Ecto neural progenitor cell (in vitro differentiated cells): ENCODE data around the gene MAN1A1.

ENCODE experiments used
- DNase-seq: peaks from one replicate; pipeline ENCODE4 v3.0.0-alpha.2; 2018; ENCODE audit warnings: low spot score

MAN1A1 gene

DNA sequence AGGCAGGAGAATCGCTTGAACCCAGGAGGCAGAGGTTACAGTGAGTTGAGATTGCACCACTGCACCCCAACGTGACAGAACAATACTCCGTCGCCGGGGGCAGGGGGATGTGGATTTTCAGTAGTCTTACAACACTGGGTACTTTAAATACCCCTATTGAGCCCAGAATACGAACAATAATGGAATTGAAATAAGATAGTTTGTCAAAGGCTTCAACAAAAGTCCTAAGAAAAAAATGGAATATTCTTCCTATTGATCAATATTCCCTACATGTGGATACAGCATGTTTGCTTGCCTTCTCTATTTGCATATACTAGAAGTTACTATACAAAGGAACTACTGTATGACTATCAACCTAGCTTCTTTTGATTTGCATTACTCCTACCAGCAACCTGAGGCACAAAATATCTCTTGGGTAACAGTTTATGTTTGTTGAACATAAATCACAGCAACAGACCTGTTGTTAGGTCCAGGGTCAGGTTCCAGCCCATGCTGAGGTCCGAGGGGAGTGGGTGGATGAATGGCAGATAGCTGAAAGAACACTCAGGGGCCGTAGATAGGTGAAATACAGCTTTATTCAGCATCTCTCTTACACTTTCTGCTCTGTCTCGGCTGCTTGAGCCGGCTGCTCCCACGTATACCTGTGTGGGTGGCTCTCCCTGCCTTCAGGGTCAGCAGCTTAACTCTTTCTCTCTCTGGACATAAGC, 23.8 kb downstream of the MAN1A1 start:
- no peak for DNase-seq

GRCh38 chr6:119324718-119325117, 24.8 kb downstream of the MAN1A1 start:
- DNase-seq: no peak

DNA sequence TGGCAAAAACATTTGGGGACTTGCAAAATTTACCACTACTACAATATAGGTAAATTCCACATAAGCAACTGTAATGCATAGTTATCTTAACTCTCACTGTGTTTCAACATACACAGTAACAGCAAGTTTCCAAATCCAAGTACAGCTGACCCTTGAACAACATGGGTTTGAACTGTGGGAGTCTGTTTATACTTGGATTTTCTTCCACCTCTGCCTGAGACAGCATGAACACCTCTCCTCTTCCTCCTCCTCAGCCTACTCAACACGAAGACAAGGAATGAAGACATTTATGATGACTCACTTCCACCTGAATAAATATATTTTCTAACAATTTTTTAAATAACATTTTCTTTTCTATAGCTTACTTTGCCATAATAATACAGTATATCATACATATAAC, 25.6 kb downstream of the MAN1A1 start:
- no peak for DNase-seq

GRCh38 chr6:119323478-119323877, 26.1 kb downstream of the MAN1A1 start:
- DNase-seq: no peak

DNA sequence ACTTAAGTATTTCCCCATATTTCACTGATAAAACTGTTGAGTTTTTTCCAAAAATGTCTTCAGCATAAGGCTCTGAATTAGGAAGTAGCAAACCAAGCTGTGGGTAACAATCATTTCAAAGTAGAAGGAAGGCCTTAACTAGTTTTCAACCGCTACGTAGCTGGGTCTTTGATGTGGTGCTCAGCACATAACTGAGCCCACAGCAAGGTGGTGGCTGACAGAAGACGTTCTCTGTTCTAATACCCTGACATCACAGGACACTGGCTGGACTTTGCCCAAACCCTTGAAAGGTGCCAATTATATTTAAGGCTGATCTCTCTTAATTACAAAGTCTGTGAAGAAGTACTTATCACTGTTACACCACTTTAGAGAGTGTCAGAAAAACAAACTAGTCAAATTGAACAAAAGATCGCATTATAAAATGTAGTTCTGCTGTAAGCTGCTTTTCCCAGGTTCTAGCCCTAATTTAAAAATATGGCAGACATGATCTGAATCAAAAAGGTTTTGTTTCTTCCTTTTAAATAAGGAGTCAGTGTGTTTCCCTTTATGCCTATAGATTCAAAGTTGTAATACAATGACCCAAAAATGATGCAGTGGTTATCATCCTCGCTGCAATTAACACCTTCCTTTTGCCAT, 26.7 kb downstream of the MAN1A1 start:
- no peak for DNase-seq

DNA sequence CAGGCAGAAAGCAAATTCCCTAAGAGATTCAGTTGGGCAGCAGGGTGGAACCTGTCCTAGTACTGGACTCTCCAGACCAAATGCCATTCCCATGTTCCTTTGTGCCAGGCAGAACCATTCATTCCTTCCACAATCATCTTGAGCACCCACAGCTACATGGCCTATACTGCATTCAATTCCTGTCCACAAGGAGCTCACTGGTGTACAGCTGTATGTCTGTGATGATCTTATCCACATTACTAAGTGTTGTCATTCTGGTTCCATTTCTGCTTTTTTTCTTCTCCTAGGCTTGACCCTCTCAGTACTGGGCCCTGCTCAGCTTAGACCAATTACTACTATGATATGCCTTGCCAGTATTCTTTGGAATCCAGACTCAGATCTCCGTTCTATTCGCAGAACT, 27.5 kb downstream of the MAN1A1 start:
- DNase-seq: no peak

- no peak for DNase-seq
Measured at GRCh38 chr6:119319694-119320093, 29.9 kb downstream of the MAN1A1 start.

DNA sequence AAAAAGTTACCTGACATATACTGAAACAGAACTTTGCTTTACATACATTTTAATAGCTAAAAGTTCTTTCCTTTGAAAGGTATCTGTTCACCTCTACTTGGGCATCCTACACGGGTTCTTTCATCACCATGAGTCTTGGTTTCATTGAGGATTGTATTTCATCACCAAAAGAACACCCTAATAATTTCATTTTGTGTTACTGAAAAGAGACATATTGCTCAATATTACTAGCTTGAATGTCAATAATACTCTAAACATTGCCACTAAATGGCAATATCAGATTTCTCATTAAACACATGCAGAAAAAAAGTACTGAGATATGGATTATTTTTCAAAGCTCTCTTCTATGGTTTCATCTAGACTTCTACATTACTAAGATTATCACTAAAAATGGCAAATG, 30.8 kb downstream of the MAN1A1 start:
- no peak for DNase-seq

DNA sequence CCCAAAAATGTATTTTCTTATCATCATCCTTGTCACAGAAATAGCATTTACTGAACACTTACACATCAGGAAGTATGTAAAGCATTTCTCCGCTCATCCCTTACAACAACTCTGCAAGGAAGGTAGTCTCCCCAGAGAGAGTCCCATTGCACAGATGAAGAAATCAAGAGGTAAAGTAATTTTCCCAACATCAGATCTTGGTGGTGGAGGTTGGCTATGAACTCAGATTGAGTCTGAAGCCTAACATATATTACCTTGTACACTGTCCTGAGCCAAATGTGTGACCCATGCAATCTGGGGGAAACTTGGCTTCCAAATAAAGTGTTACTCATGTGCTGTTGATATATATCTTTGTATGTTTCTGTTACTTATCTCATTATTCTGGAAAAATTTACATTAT, 31.4 kb downstream of the MAN1A1 start:
- no peak for DNase-seq

DNA sequence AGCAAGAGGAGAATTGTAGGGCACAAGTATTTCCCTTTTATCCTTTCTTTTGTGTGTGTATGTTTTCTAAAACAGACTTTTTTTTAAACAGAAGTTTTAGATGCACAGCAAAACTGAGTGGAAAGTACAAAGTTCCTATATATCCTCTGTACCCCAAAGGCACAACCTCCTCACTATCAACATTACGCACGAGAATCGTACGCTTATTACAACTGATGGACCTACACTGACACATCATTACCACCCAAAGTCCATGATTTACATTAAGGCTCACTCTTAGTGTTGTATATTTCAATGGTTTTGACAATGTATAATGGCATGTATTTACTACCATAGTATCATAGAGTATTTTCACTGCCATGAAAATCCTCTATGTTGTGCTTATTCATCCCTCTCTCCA, 32.6 kb downstream of the MAN1A1 start:
- DNase-seq: no peak

DNA sequence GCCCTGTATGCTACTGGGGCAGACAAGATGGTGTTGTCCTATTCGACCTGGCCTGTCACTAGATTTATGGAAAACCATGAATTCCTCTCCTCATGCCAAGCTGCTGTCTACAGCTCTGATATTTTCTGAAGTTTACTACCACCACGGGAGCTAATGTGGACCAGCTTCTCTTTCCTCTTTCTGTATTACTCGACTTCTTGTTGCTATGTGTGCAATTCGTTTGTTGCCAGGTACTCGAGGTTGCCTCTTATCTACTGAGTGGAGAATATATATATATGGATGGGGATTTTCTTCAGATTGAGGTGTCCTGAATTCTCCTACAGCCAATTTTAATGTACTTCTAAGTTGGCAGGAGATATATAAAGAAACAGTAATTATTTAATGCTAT, 34.7 kb downstream of the MAN1A1 start:
- no peak for DNase-seq

DNA sequence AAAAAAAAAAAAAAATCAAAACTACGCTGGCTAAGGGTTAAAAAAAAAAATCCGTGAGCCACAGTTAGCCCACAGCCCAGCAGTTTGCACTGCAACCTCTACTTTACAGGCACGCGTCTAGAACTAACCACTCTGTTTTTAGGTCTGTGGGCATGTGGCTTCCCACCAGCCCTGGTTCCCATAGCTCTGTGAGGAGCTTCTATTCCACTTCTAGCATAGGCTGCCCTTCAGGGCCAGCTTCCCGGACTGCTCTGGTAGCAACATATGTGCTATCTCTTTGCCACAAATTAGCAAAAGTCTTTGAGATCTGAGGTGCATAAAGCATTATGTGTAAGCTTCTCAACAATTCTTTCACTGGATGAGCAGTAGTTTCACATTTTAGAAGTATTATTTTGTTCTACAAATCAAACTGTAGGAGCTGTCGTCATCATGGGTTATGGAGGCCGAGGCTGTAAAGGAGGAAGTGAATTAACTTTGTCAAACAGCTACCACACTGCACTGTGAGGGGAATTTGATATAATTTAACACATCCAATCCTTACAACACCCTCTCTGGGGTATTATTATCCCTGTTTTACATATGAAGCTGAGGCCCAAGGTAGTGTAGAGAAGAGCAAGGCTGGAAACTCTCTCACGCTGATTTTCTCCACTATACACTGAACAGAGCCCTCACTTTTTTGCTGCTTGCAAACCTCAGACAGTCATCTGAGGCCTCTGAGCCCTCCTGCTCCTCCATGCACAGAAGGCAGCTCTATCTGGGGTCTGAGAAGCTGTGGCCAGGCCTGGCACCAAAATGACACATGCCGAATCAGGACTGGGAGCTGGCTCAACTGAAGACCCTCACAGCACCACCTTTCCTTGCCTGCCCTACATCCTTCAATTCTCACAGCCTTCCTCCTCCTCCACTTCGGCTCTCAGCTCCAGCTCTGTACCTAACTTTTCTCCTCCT, 35.4 kb downstream of the MAN1A1 start:
- no peak for DNase-seq

- DNase-seq: no peak
Measured at GRCh38 chr6:119312875-119313338, 36.7 kb downstream of the MAN1A1 start.

DNA sequence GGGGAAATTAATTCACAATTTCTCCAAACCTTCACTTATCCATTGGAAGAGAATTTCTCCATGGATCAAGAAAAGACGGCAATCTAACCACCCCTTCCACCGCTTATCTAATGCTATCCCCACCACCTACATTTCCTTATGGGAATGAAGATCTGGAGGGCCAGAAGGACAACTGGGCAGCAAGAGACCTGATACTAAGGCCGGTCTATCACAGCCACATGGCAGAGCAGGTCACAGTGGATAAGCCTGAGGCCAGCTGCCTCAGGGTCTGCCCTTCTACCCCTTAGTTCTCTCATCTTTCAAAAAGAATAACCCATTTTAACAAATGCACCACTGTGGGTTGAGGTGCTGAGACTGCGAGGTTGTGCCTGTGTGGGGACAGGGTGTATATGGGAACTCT, 37.1 kb downstream of the MAN1A1 start:
- no peak for DNase-seq

DNA sequence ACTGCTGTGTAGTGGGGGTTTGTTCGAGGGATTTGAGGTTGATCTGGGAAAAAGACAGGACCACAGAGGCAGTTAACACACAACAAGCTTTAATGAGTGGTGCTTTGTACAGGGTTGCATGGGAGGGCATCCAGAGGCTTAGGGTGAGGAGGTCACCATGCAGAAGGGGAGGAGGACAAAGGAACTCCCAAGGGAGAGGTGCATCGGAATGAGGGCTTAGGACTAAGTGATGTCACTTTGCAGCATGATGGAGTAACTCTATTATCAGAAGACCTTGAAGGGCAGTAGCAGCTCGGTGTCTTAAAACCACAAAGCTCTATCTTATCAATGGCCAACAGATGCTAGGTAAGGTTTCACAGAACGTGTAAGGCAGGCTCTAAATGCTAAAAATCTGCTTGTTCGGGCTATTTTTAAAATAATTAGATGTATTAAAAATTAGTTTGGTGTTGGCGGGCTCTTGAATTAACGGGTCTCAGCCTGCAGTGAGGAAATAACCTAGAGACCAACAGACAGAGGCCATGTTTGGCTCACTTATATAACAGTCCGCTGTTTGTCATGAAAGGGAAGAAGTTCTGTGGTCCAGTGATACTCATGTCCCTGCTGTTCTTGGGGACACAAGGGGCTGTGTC, 37.9 kb downstream of the MAN1A1 start:
- no peak for DNase-seq

DNA sequence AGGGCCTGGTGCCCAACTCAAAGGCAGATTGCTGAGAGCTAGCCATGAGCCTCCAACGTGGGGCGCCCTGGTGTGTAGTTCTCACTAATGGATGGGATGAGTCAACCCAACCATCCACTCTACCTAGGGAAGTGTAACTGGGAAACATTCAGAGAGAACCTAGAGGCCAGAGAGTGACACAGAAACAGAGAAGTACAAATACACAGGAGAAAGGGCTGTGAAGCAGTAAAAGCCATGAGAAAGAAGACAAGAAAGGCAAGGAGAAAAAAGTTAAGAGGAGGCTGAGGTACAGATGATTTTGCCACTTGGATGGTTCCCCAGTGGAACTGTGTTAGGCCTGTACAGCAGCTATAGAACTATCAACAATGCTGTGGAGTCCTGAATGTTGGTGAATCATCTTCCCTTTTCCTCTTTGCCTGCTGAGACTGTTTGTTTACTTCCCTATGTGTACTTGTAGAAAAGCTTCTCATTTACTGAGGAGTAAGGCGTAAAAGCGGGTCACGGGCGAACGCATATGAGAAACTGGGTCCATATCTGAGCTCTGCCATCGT, 39.0 kb downstream of the MAN1A1 start:
- DNase-seq: no peak

GRCh38 chr6:119308991-119309657, 40.4 kb downstream of the MAN1A1 start:
- no peak for DNase-seq

GRCh38 chr6:119308048-119308570, 41.5 kb downstream of the MAN1A1 start:
- no peak for DNase-seq

- DNase-seq: no peak
Measured at GRCh38 chr6:119307056-119307455, 42.5 kb downstream of the MAN1A1 start.

DNA sequence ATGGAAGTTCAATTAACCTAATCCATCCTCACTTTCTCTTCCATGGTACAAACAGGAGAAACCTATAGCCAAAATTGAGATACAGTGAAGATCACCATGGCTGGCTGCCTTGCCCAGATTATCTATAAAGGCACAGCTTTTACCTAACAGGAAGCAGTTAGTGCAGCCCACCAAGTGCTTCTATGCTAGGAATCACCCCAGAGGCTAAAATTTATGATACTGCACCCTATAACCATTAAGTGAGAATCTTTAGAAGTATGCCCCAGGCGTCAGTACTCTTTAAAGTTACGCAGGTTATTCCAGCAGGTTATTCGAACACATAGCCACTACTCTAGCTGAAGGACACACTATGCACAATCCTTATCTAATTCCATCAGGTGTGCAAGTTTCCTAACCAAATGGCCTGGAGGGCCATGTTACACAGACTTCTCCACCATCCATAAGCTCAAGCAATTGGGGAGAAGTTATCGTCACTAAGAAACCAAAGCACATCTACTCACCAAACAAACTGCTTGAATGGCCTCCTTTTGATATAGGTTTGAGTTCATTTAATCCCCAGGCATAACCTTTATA, 43.1 kb downstream of the MAN1A1 start:
- no peak for DNase-seq
